Endothelial cell of umbilical vein (primary cell): Measurements from ENCODE around the gene GIPC1. TPM values are rescaled to one million over a fixed set of nuclear protein-coding genes. Genes with fewer than 3 reads are reported as not detected.

Source experiments
- BruUV-seq: library from RNA; stranded (reverse); fragments of 400-500 nt; replicated peaks from 2 replicates; lab custom pipeline; 2021; lab: Mats Ljungman, UMichigan
- CTCF ChIA-PET: fragments of 300-600, 350-600 bp; sonication (Branson Sonifier 250); formaldehyde crosslinking; loops from one replicate; lab custom pipeline; 2021; ENCODE audit warnings: antibody characterized with exemption, inconsistent platforms; lab: Charles Lee
- POLR2A ChIA-PET: fragments of 300-600, 350-600 bp; sonication (Branson Sonifier 250); formaldehyde crosslinking; loops from one replicate; lab custom pipeline; 2021; ENCODE audit warnings: antibody characterized with exemption, inconsistent platforms; lab: Charles Lee
- DNase-seq: peaks from one replicate; pipeline ENCODE4 v3.0.0-alpha.2; 2011; ENCODE audit warnings: low read depth, low spot score
- FAIRE-seq: peaks from 2 replicates; lab custom pipeline; 2011; peaks lifted over from hg19 to GRCh38; lab: Jason Lieb, UNC
- H2AFZ ChIP-seq: 2 replicates; pipeline ENCODE4 v1.6.0; 2012; ENCODE audit warnings: low read depth, low read length, control low read depth, inconsistent platforms
- H3K27ac ChIP-seq: 2 replicates; pipeline ENCODE4 v1.5.1; 2011; ENCODE audit warnings: low read depth, mild to moderate bottlenecking, control low read depth, low read length, moderate library complexity; ENCODE audit not compliant: insufficient read depth
- H3K27me3 ChIP-seq, 2 experiments: 2 replicates each; pipeline versions ENCODE4 v1.6.0 to v1.6.1; 2011; ENCODE audit warnings: low read length in 2 of 2, mixed read lengths in 1 of 2; ENCODE audit not compliant: control insufficient read depth in 2 of 2, insufficient read depth in 2 of 2
- H3K36me3 ChIP-seq, 2 experiments: 2 replicates in 1 of 2; 3 replicates in 1 of 2; pipeline ENCODE4 v1.5.1; 2011; ENCODE audit warnings: low read length in 2 of 2, mild to moderate bottlenecking in 1 of 2, moderate library complexity in 1 of 2; ENCODE audit not compliant: control insufficient read depth in 2 of 2, insufficient read depth in 2 of 2; ENCODE audit errors: extremely low read depth in 1 of 2
- H3K4me1 ChIP-seq: 3 replicates; pipeline ENCODE4 v1.5.1; 2011; ENCODE audit warnings: mild to moderate bottlenecking, low read length; ENCODE audit not compliant: control insufficient read depth, insufficient read depth; ENCODE audit errors: extremely low read depth
- H3K4me2 ChIP-seq: 2 replicates; pipeline ENCODE4 v1.6.1; 2011; ENCODE audit warnings: low read length, control low read depth, mixed read lengths; ENCODE audit not compliant: insufficient read depth
- H3K4me3 ChIP-seq, 3 experiments: fragments of 200-600 bp in 1 of 3; sonication (generic), shearing (Covaris generic) in 1 of 3; replicated peaks in 1 of 3; 2 replicates each; pipeline ENCODE4 v1.5.1; 2011 to 2016; ENCODE audit warnings: control low read depth in 3 of 3, low read length in 3 of 3, mild to moderate bottlenecking in 2 of 3, inconsistent platforms in 1 of 3, low read depth in 1 of 3, moderate library complexity in 1 of 3; ENCODE audit not compliant: insufficient read depth in 1 of 3
- H3K79me2 ChIP-seq: 2 replicates; pipeline ENCODE4 v1.6.0; 2012; ENCODE audit warnings: low read length, inconsistent platforms; ENCODE audit not compliant: control insufficient read depth, insufficient read depth
- H3K9ac ChIP-seq: replicated peaks from 2 replicates; pipeline ENCODE3; 2011; ENCODE audit warnings: low read length, control low read depth; ENCODE audit not compliant: insufficient read depth; ENCODE audit errors: extremely low read depth
- H3K9me1 ChIP-seq: replicated peaks from 3 replicates; pipeline ENCODE4 v1.6.0; 2011; ENCODE audit warnings: mild to moderate bottlenecking, low read length; ENCODE audit not compliant: control insufficient read depth, insufficient read depth; ENCODE audit errors: extremely low read depth
- H3K9me3 ChIP-seq: replicated peaks from 2 replicates; pipeline ENCODE4 v1.5.1; 2012; ENCODE audit warnings: low read length, inconsistent platforms; ENCODE audit not compliant: control insufficient read depth, insufficient read depth
- H4K20me1 ChIP-seq: replicated peaks from 2 replicates; pipeline ENCODE3; 2011; ENCODE audit warnings: mild to moderate bottlenecking, low read length; ENCODE audit not compliant: control insufficient read depth, insufficient read depth; ENCODE audit errors: extremely low read depth
- EZH2 ChIP-seq: IDR thresholded peaks from 2 replicates; pipeline ENCODE4 v1.6.1; 2012; ENCODE audit warnings: borderline replicate concordance, low read depth, mild to moderate bottlenecking, moderate library complexity, low read length, inconsistent platforms; ENCODE audit not compliant: severe bottlenecking
- FOS ChIP-seq: IDR thresholded peaks from 2 replicates; pipeline ENCODE4 v1.6.1; 2011; ENCODE audit warnings: mild to moderate bottlenecking, low read length, moderate library complexity, borderline replicate concordance; ENCODE audit not compliant: insufficient read depth
- GATA2 ChIP-seq: IDR thresholded peaks from 2 replicates; pipeline ENCODE4 v1.7.0; 2011; ENCODE audit warnings: low read depth, mild to moderate bottlenecking, moderate library complexity, mixed read lengths, low read length; ENCODE audit not compliant: insufficient read length, insufficient read depth
- MAX ChIP-seq: IDR thresholded peaks from 2 replicates; pipeline ENCODE4 v1.6.1; 2011; ENCODE audit not compliant: insufficient read depth, insufficient read length
- POLR2A ChIP-seq: IDR thresholded peaks from 2 replicates; pipeline ENCODE4 v1.6.1; 2012; ENCODE audit warnings: low read depth, mild to moderate bottlenecking, control low read depth, low read length
- dilution Hi-C: fragments of 300-500 bp; cut with MboI; formaldehyde crosslinking; loops from one replicate; pipeline ENCODE4 v1.15.0; 2019; ENCODE audit warnings: low sequenced_read_pairs; ENCODE audit not compliant: extremely low pct_ligation_motif_present
- intact Hi-C: fragments of 100-400 bp; cut with micrococcal nuclease; formaldehyde crosslinking; loops from one replicate; pipeline ENCODE4 v1.10.0; 2022
- polyA plus RNA-seq, 4 experiments: library from polyadenylated mRNA; depleted of rRNA in 3 of 4; stranded (reverse) in 3 of 4; unstranded in 1 of 4; fragments of >200 nt; gene quantifications; 2 replicates each; pipeline versions ENCODE4 v1.2.1 to v1.2.3, GENCODE V29; 2011 to 2012; ENCODE audit warnings: missing spikeins in 1 of 4
- total RNA-seq: library from RNA; stranded (reverse); gene quantifications from 2 replicates; pipeline ENCODE4 v1.2.3, GENCODE V29; 2021
- TF ChIP-seq, protein P1 (sequence below), 2 donors: IDR thresholded peaks; 1 replicate in 1 of 2; 2 replicates in 1 of 2; pipeline ENCODE4 v1.5.1; 2011; ENCODE audit warnings: low read length in 2 of 2, mild to moderate bottlenecking in 2 of 2, moderate library complexity in 2 of 2, control low read depth in 1 of 2, inconsistent platforms in 1 of 2, low read depth in 1 of 2; ENCODE audit not compliant: insufficient read depth in 1 of 2; ENCODE audit errors: extremely low read depth in 1 of 2

Gene GIPC1
- total and polyA plus RNA-seq, 2 donors (not counting 3 experiments of a cell fraction or from before 2014, with no cell fraction given) = 108 to 141 TPM

GRCh38 chr19:14512406-14512961 is 16.6 kb upstream of the GIPC1 start:
- dilution Hi-C loops = no loop called here
- Histone ChIP-seq H3K4me1 (peaks cover 22% of the 10 kb centered on the region), H2AFZ (no peak overlapping the region), H3K4me3 (no peak overlapping the region), H3K36me3 (peaks cover 12 to 13% of the 10 kb centered on the region in 2 experiments), H4K20me1 (no peaks in the 10 kb centered on the region), H3K27ac (no peak overlapping the region), H3K79me2 (peaks cover 28% of the 10 kb centered on the region), H3K27me3 (no peaks in the 10 kb centered on the region), H3K9me3 (no peaks in the 10 kb centered on the region), H3K9ac (no peak overlapping the region), H3K4me2 (no peak overlapping the region), H3K9me1 (no peaks in the 10 kb centered on the region)
- TF ChIP-seq FOS (no peak), MAX (no peak), GATA2 (no peak), EZH2 (no peak), POLR2A (no peak)
- TF ChIP-seq, protein P1, sequence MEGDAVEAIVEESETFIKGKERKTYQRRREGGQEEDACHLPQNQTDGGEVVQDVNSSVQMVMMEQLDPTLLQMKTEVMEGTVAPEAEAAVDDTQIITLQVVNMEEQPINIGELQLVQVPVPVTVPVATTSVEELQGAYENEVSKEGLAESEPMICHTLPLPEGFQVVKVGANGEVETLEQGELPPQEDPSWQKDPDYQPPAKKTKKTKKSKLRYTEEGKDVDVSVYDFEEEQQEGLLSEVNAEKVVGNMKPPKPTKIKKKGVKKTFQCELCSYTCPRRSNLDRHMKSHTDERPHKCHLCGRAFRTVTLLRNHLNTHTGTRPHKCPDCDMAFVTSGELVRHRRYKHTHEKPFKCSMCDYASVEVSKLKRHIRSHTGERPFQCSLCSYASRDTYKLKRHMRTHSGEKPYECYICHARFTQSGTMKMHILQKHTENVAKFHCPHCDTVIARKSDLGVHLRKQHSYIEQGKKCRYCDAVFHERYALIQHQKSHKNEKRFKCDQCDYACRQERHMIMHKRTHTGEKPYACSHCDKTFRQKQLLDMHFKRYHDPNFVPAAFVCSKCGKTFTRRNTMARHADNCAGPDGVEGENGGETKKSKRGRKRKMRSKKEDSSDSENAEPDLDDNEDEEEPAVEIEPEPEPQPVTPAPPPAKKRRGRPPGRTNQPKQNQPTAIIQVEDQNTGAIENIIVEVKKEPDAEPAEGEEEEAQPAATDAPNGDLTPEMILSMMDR (IDR thresholded peaks at IDR 0.05; ENCODE audit: extremely low read depth in 1 of 2, insufficient read depth in 1 of 2, low read depth in 1 of 2, low read length in 2 of 2) = no peak
- CTCF ChIA-PET = no interaction called here
- FAIRE-seq (no peak), DNase-seq (no peak)
- POLR2A ChIA-PET = no interaction called here
- no TSS peak for BruUV-seq
- intact Hi-C loops = no loop called here
